Measurements from ENCODE around the gene TCP1.
A peak's percentile ranks its signal among the peaks of the same experiment; 100 is the strongest.
"Not testable (repeated sequence)": the region's sequence is repeated elsewhere in the genome, so short reads cannot be mapped to it uniquely, and the experiment has no call there.

The TCP1 gene

DNA sequence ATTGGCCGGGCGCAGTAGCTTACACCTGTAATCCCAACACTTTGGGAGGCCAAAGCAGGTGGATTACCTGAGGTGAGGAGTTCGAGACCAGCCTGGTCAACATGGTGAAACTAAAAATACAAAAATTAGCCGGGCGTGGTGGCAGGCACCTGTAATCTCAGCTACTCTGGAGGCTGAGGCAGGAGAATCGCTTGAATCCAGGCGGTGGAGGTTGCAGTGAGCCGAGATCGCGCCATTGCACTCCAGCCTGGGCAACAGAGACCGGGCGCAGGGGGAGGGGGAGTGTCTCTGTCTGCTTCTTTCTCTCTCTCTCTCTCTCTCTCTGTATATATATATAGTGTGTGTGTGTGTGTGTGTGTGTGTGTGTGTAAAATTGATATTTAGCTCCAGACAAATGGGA is 56.9 kb downstream of the TCP1 start:
- not testable (repeated sequence) for DNase-seq

DNA sequence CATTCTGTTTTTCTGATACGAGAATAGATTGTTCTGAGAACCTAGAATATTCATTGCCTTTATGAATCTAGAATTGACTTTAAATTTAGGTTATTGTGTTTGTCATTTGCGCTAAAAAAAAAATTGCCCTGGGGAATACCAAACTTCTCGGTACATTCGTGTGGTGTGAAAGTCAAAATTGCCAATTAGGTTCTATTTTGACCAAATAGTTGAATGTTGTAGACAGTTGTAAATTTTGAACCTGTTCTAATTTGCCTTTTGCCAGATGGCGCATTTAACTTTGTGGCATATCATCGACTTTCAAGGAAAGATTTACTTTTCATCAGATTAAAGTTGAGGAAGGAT is 59.1 kb downstream of the TCP1 start:
- no peak for DNase-seq

DNA sequence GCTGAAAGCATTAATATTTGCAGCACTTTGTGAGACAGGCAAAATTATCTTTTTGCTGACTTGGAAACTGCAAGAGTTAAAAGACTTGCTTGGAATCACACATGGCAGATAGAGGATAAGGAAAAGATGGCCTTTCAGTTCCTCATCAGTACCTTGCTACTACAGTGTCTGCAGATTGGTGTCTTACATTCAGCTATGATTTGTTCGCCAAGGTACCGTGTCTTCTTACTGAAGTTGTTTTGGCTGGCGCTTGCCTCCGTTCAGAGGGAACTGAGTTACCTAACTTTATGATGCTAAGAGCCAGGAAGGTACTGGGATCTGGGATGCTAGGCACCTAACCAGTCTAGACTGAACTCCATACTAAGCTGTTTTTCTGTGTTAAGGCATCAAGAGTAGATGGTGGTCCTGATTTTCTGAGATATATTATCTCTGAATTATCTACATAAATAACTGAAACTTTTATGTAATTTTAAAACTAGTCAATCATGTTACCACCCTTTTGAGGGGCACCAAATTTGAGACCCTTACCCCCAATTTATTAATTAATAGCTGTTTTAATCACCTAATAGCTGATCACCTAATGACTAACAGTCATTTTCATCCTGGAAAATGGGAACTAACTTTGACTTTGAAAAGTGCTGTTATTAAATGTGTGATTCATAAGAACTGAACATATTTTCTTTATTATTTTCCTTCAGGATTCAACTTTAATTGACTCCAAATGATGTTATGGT is 59.6 kb downstream of the TCP1 start:
- DNase-seq: no peak

DNA sequence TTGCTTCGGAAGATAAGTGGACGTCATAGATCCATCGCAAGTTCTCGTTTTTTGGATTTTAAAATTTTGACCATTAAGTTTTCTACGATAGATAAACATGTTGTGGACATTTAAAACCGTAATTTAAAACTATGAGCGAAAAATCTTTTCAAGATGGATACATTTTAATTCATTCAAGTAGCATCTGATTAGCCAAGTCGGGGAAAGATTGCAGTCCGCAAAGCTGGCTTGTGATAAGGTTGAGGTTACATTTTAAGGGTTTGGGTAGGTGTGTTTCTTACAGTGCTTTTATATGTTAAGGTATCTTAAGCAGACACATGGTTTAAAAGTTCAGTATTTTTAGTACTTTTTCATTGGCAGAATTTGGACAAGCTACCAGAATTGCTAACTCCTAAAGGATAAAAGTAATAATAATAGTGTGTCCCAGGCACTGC is 60.9 kb downstream of the TCP1 start:
- peak; percentile 64 for DNase-seq

Measured in hematopoietic multipotent progenitor cell treated with erythropoietin and hydrocortisone succinate and interleukin-3 and kit ligand, for 8 days (in vitro differentiated cells).